GM21576 (cell line): ENCODE data around the gene NUTM2A.
"Not testable (repeated sequence)": the region's sequence is repeated elsewhere in the genome, so short reads cannot be mapped to it uniquely, and the experiment has no call there.

Experiments
- ATAC-seq: cut with Tn5 transposase; IDR thresholded peaks from one replicate; pipeline ENCODE4 v1.9.1; 2021; ENCODE audit warnings: mild to moderate bottlenecking, moderate library complexity; ENCODE audit not compliant: unreplicated experiment

Gene NUTM2A

GRCh38 chr10:87242192-87242591 lies 16.9 kb downstream of the NUTM2A start:
- ATAC-seq, result not testable (repeated sequence)

GRCh38 chr10:87247335-87247734 lies 22.1 kb downstream of the NUTM2A start:
- not testable (repeated sequence) for ATAC-seq

- ATAC-seq, result not testable (repeated sequence)
Observed at GRCh38 chr10:87248818-87249353, 23.6 kb downstream of the NUTM2A start.

GRCh38 chr10:87280749-87281392 lies 55.6 kb downstream of the NUTM2A start:
- ATAC-seq, result not testable (repeated sequence)
